GM21515 (cell line): ENCODE results near the gene GRK1.

ENCODE experiments used
- ATAC-seq: cut with Tn5 transposase; IDR thresholded peaks from one replicate; pipeline ENCODE4 v1.9.1; 2021; ENCODE audit not compliant: unreplicated experiment

GRK1 gene

GRCh38 chr13:113774177-113775107, 107.4 kb downstream of the GRK1 start:
- ATAC-seq = no peak

- ATAC-seq = no peak
Observed at GRCh38 chr13:113775451-113776145, 108.6 kb downstream of the GRK1 start.

GRCh38 chr13:113776231-113777125, 109.5 kb downstream of the GRK1 start:
- ATAC-seq = no peak

GRCh38 chr13:113777311-113778260, 110.6 kb downstream of the GRK1 start:
- no peak for ATAC-seq

GRCh38 chr13:113781571-113781970, 114.6 kb downstream of the GRK1 start:
- no peak for ATAC-seq

GRCh38 chr13:113782472-113782871, 115.5 kb downstream of the GRK1 start:
- ATAC-seq = no peak

GRCh38 chr13:113783200-113783881, 116.3 kb downstream of the GRK1 start:
- no peak for ATAC-seq

GRCh38 chr13:113783966-113784644, 117.1 kb downstream of the GRK1 start:
- ATAC-seq = no peak

- no peak for ATAC-seq
Observed at GRCh38 chr13:113784645-113785024, 117.6 kb downstream of the GRK1 start.

GRCh38 chr13:113785051-113786010, 118.3 kb downstream of the GRK1 start:
- ATAC-seq = no peak

- no peak for ATAC-seq
Observed at GRCh38 chr13:113786262-113786841, 119.3 kb downstream of the GRK1 start.
